ENCODE results near the gene SYNJ2.

GRCh38 chr6:158118886-158119285 lies 137.2 kb downstream of the SYNJ2 start:
- no peak for TF ChIP-seq CTCF (conservative IDR thresholded peaks at IDR 0.05; ENCODE audit: low read depth, low read length)
- TF ChIP-seq RFX5 (IDR thresholded peaks at IDR 0.05; ENCODE audit: low read depth, low read length), result no peak
- TF ChIP-seq POLR2A (IDR thresholded peaks at IDR 0.05; ENCODE audit: low read depth, low read length), result no peak
